NCI-H446 treated with DMSO at 0.1 percent for 48 hours (cell line): Measurements from ENCODE around the gene CCNE1.

Experiments used
- DNase-seq: peaks from one replicate; lab custom pipeline; 2025; lab: John Stamatoyannopoulos, UW

The CCNE1 gene

GRCh38 chr19:29811125-29812079 is at the start of gene CCNE1:
Gene CCNE1 (plus strand): TSS chr19:29811991. CDS start chr19:29812556, 565 bp downstream.
- DNase-seq = peak; percentile 68

- DNase-seq = no peak
Observed at GRCh38 chr19:29763196-29763595, 48.6 kb upstream of the CCNE1 start.

GRCh38 chr19:29764361-29764760 is 47.4 kb upstream of the CCNE1 start:
- DNase-seq = no peak

GRCh38 chr19:29766100-29766499 is 45.7 kb upstream of the CCNE1 start:
- DNase-seq = no peak

GRCh38 chr19:29767039-29767735 is 44.6 kb upstream of the CCNE1 start:
- no peak for DNase-seq

- DNase-seq = no peak
Observed at GRCh38 chr19:29768166-29768565, 43.6 kb upstream of the CCNE1 start.

GRCh38 chr19:29769997-29770396 is 41.8 kb upstream of the CCNE1 start:
- DNase-seq = no peak

- DNase-seq = no peak
Observed at GRCh38 chr19:29770648-29771047, 41.1 kb upstream of the CCNE1 start.

- DNase-seq = no peak
Observed at GRCh38 chr19:29771708-29772414, 39.9 kb upstream of the CCNE1 start.

GRCh38 chr19:29772696-29773095 is 39.1 kb upstream of the CCNE1 start:
- DNase-seq = no peak

- DNase-seq = no peak
Observed at GRCh38 chr19:29773141-29773540, 38.6 kb upstream of the CCNE1 start.

GRCh38 chr19:29774126-29774525 is 37.7 kb upstream of the CCNE1 start:
- no peak for DNase-seq

GRCh38 chr19:29777781-29778309 is 33.9 kb upstream of the CCNE1 start:
- DNase-seq = no peak

GRCh38 chr19:29779921-29780320 is 31.9 kb upstream of the CCNE1 start:
- DNase-seq = no peak

GRCh38 chr19:29781386-29782259 is 30.2 kb upstream of the CCNE1 start:
- no peak for DNase-seq

GRCh38 chr19:29782260-29782580 is 29.6 kb upstream of the CCNE1 start:
- no peak for DNase-seq

GRCh38 chr19:29783627-29784190 is 28.1 kb upstream of the CCNE1 start:
- no peak for DNase-seq

GRCh38 chr19:29784598-29785223 is 27.1 kb upstream of the CCNE1 start:
- DNase-seq = no peak

GRCh38 chr19:29785360-29785759 is 26.4 kb upstream of the CCNE1 start:
- DNase-seq = no peak

- DNase-seq = no peak
Observed at GRCh38 chr19:29785955-29786589, 25.7 kb upstream of the CCNE1 start.
